ENCODE measurements around the gene HLA-DRA. TPM values are rescaled to one million over a fixed set of nuclear protein-coding genes. Genes with fewer than 3 reads are reported as not detected.

The HLA-DRA gene
- total and polyA plus RNA-seq, 2 experiments from 2014 or later, result 0.64 to 1.3 TPM

DNA sequence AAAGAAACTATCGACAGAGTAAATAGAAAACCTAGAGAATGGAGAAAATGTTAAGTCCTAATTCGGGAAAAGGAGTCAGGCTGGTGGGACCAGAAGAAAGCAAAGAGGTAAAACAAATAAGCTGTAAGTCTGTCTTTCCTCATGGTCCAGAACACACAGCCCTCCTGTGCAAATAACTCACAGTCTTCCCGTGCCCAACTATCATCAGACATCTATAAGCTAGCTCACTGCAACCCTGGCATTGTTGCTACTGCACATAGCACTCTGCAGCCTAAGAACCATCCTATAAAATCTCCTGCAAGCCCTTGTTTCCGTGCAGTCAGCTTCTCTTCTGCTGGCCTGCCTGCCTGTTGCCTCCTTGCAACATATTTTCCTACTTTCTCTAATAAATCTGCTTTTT, 17.4 kb downstream of the HLA-DRA start:
- H3K9me2 ChIP-seq (replicated peaks; ENCODE audit: insufficient read depth), result no peaks in the 10 kb centered on the region
- no peaks in the 10 kb centered on the region for H3K36me3 ChIP-seq (replicated peaks; ENCODE audit: insufficient read depth, low read depth)
- no peak overlapping the region for H2AFZ ChIP-seq
- no peaks in the 10 kb centered on the region for H3K27me3 ChIP-seq
- no peaks in the 10 kb centered on the region for H4K20me1 ChIP-seq (ENCODE audit: insufficient read depth, poor library complexity, severe bottlenecking)
- no peak overlapping the region for H3K4me2 ChIP-seq
- H3K4me3 ChIP-seq, result no peak overlapping the region
- no peak for TF ChIP-seq EZH2 (IDR thresholded peaks at IDR 0.05; ENCODE audit: borderline replicate concordance)
- no peak for TF ChIP-seq EZH2phosphoT487 (IDR thresholded peaks at IDR 0.05; ENCODE audit: low read depth, severe bottlenecking, unreplicated experiment)
- H3K27ac ChIP-seq, result no peak overlapping the region
- H3K79me2 ChIP-seq, result no peaks in the 10 kb centered on the region
- no peaks in the 10 kb centered on the region for H3K9me3 ChIP-seq (ENCODE audit: low read depth)
- no peak for DNase-seq (ENCODE audit: low spot score)
- 69% methylated on average over 4 of the region's 4 CpGs for WGBS (ENCODE audit: low lambda C conversion rate, missing lambda C conversion rate)
- H3K4me1 ChIP-seq (ENCODE audit: insufficient read depth), result no peaks in the 10 kb centered on the region

DNA sequence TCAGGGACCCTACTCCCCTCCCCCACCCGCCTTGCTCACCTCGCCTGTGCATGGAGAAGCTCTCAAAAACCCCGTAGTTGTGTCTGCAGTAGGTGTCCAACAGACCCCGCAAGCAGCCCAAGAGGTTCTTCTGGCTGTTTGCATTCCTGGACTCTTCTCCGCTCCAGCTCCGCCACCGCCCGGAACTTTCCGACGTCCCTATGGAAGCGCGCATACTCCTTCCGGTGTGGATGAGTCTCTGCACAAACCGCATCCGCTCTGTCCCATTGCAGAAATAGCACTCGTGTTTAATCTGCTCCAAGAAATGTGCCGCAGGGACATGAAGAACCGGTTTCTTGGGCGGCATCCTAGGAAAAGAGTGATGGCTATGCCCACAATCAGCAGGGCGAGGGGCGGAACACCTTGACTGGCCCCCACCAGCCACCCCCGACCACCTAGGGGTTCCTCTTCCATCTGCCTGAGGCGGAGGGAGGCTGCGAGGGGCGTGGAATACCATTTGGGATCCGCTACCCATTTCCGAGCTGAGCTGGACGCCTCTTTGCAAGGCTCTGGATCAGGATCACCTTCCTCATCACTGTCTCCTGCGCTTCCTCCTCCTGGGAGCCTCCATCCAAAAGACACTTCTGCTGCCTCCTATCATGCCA, 20.2 kb downstream of the HLA-DRA start:
- Histone ChIP-seq H3K4me2 (no peak overlapping the region), H2AFZ (no peak overlapping the region)

DNA sequence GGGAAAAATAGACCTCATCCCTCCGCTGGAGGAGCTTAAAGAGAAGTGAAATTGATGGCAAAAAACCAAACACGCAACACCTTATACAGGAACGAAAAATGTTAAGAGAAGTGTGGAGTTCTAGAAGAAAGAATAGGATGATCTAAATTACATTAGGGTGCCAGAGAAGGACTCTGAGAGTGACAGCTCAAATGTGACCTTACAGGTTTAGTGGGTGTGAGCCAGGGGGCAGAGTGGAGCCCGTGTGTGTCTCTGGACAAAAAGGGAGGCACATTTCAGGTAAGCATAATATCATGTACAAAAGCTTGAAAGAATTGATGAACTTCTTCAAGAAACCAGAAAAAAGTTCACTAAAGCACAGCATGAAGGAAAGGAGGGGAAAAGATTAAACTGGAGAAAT, 20.8 kb downstream of the HLA-DRA start:
- DNase-seq (ENCODE audit: low spot score), result no peak
- no peak overlapping the region for H2AFZ ChIP-seq
- H3K4me3 ChIP-seq, result no peak overlapping the region
- 76% methylated on average over 4 of the region's 4 CpGs for WGBS (ENCODE audit: low lambda C conversion rate, missing lambda C conversion rate)
- H3K9me3 ChIP-seq (ENCODE audit: low read depth), result no peaks in the 10 kb centered on the region
- H3K79me2 ChIP-seq, result no peaks in the 10 kb centered on the region
- no peaks in the 10 kb centered on the region for H3K27me3 ChIP-seq
- no peaks in the 10 kb centered on the region for H3K9me2 ChIP-seq (replicated peaks; ENCODE audit: insufficient read depth)
- no peak overlapping the region for H3K4me2 ChIP-seq
- no peaks in the 10 kb centered on the region for H3K4me1 ChIP-seq (ENCODE audit: insufficient read depth)
- no peaks in the 10 kb centered on the region for H4K20me1 ChIP-seq (ENCODE audit: insufficient read depth, poor library complexity, severe bottlenecking)
- no peak for TF ChIP-seq EZH2phosphoT487 (IDR thresholded peaks at IDR 0.05; ENCODE audit: low read depth, severe bottlenecking, unreplicated experiment)
- TF ChIP-seq, protein P1, sequence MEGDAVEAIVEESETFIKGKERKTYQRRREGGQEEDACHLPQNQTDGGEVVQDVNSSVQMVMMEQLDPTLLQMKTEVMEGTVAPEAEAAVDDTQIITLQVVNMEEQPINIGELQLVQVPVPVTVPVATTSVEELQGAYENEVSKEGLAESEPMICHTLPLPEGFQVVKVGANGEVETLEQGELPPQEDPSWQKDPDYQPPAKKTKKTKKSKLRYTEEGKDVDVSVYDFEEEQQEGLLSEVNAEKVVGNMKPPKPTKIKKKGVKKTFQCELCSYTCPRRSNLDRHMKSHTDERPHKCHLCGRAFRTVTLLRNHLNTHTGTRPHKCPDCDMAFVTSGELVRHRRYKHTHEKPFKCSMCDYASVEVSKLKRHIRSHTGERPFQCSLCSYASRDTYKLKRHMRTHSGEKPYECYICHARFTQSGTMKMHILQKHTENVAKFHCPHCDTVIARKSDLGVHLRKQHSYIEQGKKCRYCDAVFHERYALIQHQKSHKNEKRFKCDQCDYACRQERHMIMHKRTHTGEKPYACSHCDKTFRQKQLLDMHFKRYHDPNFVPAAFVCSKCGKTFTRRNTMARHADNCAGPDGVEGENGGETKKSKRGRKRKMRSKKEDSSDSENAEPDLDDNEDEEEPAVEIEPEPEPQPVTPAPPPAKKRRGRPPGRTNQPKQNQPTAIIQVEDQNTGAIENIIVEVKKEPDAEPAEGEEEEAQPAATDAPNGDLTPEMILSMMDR (IDR thresholded peaks at IDR 0.05; ENCODE audit: poor library complexity), result no peak
- no peak for TF ChIP-seq EZH2 (IDR thresholded peaks at IDR 0.05; ENCODE audit: borderline replicate concordance)
- H3K27ac ChIP-seq, result no peak overlapping the region
- no peaks in the 10 kb centered on the region for H3K36me3 ChIP-seq (replicated peaks; ENCODE audit: insufficient read depth, low read depth)

More for the DNA sequence above, 20.2 kb downstream of the HLA-DRA start:
- no peak overlapping the region for H3K4me3 ChIP-seq
- 92% methylated on average over 29 of the region's 29 CpGs for WGBS (ENCODE audit: low lambda C conversion rate, missing lambda C conversion rate)
- H3K4me1 ChIP-seq (ENCODE audit: insufficient read depth), result no peaks in the 10 kb centered on the region
- H3K79me2 ChIP-seq, result no peaks in the 10 kb centered on the region
- H4K20me1 ChIP-seq (ENCODE audit: insufficient read depth, poor library complexity, severe bottlenecking), result no peaks in the 10 kb centered on the region
- H3K27ac ChIP-seq, result no peak overlapping the region
- H3K9me2 ChIP-seq (replicated peaks; ENCODE audit: insufficient read depth), result no peaks in the 10 kb centered on the region
- no peaks in the 10 kb centered on the region for H3K27me3 ChIP-seq
- no peak for TF ChIP-seq EZH2 (IDR thresholded peaks at IDR 0.05; ENCODE audit: borderline replicate concordance)
- TF ChIP-seq EZH2phosphoT487 (IDR thresholded peaks at IDR 0.05; ENCODE audit: low read depth, severe bottlenecking, unreplicated experiment), result no peak
- TF ChIP-seq, protein P1 (IDR thresholded peaks at IDR 0.05; ENCODE audit: poor library complexity), result no peak
- H3K36me3 ChIP-seq (replicated peaks; ENCODE audit: insufficient read depth, low read depth), result no peaks in the 10 kb centered on the region
- no peaks in the 10 kb centered on the region for H3K9me3 ChIP-seq (ENCODE audit: low read depth)
- DNase-seq (ENCODE audit: low spot score), result no peak

DNA sequence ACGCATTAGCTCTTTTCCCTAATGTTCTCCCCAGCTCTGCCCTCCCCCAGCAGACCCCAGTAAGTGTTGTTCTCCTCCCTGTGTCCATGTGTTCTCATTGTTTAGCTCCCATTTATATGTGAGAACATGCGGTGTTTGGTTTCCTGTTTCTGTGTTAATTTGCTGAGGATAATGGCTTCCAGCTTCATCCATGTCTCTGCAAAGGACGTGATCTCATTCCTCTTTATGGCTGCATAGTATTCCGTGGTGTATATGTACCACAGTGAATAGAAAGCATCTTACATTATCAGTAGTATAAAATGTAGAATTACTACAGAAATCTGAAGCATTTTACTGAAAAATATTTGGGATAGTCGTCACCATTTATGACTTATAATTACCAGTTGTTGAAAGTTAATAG, 21.8 kb downstream of the HLA-DRA start:
- WGBS (ENCODE audit: low lambda C conversion rate, missing lambda C conversion rate), result 84% methylated on average over 5 of the region's 5 CpGs
- no peaks in the 10 kb centered on the region for H3K36me3 ChIP-seq (replicated peaks; ENCODE audit: insufficient read depth, low read depth)
- H3K27me3 ChIP-seq, result no peaks in the 10 kb centered on the region
- no peaks in the 10 kb centered on the region for H3K9me2 ChIP-seq (replicated peaks; ENCODE audit: insufficient read depth)
- no peaks in the 10 kb centered on the region for H3K79me2 ChIP-seq
- H4K20me1 ChIP-seq (ENCODE audit: insufficient read depth, poor library complexity, severe bottlenecking), result no peaks in the 10 kb centered on the region
- H3K4me3 ChIP-seq, result no peak overlapping the region
- H3K27ac ChIP-seq, result no peak overlapping the region
- H2AFZ ChIP-seq, result no peak overlapping the region
- H3K4me1 ChIP-seq (ENCODE audit: insufficient read depth), result no peaks in the 10 kb centered on the region
- no peak for DNase-seq (ENCODE audit: low spot score)
- H3K9me3 ChIP-seq (ENCODE audit: low read depth), result no peaks in the 10 kb centered on the region
- no peak overlapping the region for H3K4me2 ChIP-seq
- TF ChIP-seq, protein P1 (IDR thresholded peaks at IDR 0.05; ENCODE audit: poor library complexity), result no peak
- no peak for TF ChIP-seq EZH2 (IDR thresholded peaks at IDR 0.05; ENCODE audit: borderline replicate concordance)

Data from hepatocyte (in vitro differentiated cells).